HCT116 (cell line): Measurements from ENCODE around the gene SET. TPM values are rescaled to one million over a fixed set of nuclear protein-coding genes. Genes with fewer than 3 reads are reported as not detected.

Experiments used
- ATAC-seq: fragments of 200-7000 bp; cut with Tn5 transposase; 2 replicates; pipeline ENCODE4 v1.9.1; 2020; ENCODE audit warnings: mild to moderate bottlenecking, moderate library complexity
- BruUV-seq: library from RNA; stranded (reverse); fragments of 400-500 nt; replicated peaks from 2 replicates; lab custom pipeline; 2021; lab: Mats Ljungman, UMichigan
- CTCF ChIA-PET: fragments of 300-600 bp; sonication (Branson Sonifier 250); formaldehyde crosslinking; loops from one replicate; lab custom pipeline; 2021; ENCODE audit warnings: antibody characterized with exemption; lab: Charles Lee
- POLR2A ChIA-PET: fragments of 300-600, 350-600 bp; sonication (Branson Sonifier 250); formaldehyde crosslinking; loops from one replicate; lab custom pipeline; 2021; ENCODE audit warnings: antibody characterized with exemption; lab: Charles Lee
- RAD21 ChIA-PET, 2 experiments: fragments of 300-600 bp; sonication (Branson Sonifier 250); formaldehyde crosslinking; loops; one replicate each; lab custom pipeline; 2023; ENCODE audit warnings: low total read pairs in 2 of 2; ENCODE audit not compliant: uncharacterized antibody in 2 of 2, unreplicated experiment in 2 of 2, low non-redundant PET in 1 of 2; lab: Charles Lee
- DNase-seq: peaks from one replicate; pipeline ENCODE4 v3.0.0-alpha.2; 2010; ENCODE audit warnings: low read depth, low spot score
- H2AFZ ChIP-seq: fragments of 200-600 bp; shearing (Covaris generic), sonication (generic); 2 replicates; pipeline ENCODE4 v1.6.1; 2017; ENCODE audit warnings: low read depth, mixed run types, mixed read lengths, antibody characterized with exemption, low read length; ENCODE audit not compliant: poor library complexity, severe bottlenecking
- H3K27ac ChIP-seq: 2 replicates; pipeline ENCODE4 v1.5.1; 2012; ENCODE audit warnings: low read depth, low read length
- H3K27me3 ChIP-seq: fragments of 200-600 bp; sonication (generic); 2 replicates; pipeline ENCODE4 v1.6.1; 2016; ENCODE audit warnings: mixed run types, low read length, mixed read lengths; ENCODE audit not compliant: insufficient read depth
- H3K36me3 ChIP-seq, 2 experiments: fragments of 200-500 bp in 1 of 2; fragments of 200-600 bp in 1 of 2; sonication (Bioruptor generic) in 1 of 2; sonication (generic) in 1 of 2; 2 replicates each; pipeline versions ENCODE4 v1.5.1 to v1.6.1; 2014 to 2016; ENCODE audit warnings: low read length in 2 of 2, inconsistent platforms in 1 of 2, mixed read lengths in 1 of 2, mixed run types in 1 of 2; ENCODE audit not compliant: insufficient read depth in 2 of 2, control insufficient read depth in 1 of 2
- H3K4me1 ChIP-seq, 2 experiments: fragments of 200-600 bp in 1 of 2; sonication (generic) in 1 of 2; 2 replicates each; pipeline versions ENCODE4 v1.5.1 to v1.6.1; 2012 to 2017; ENCODE audit warnings: low read length in 2 of 2, inconsistent platforms in 1 of 2, mild to moderate bottlenecking in 1 of 2, mixed read lengths in 1 of 2, mixed run types in 1 of 2, moderate library complexity in 1 of 2; ENCODE audit not compliant: insufficient read depth in 2 of 2, control insufficient read depth in 1 of 2
- H3K4me2 ChIP-seq: fragments of 200-600 bp; sonication (generic); 2 replicates; pipeline ENCODE4 v1.6.1; 2017; ENCODE audit warnings: mixed run types, low read length, mixed read lengths
- H3K4me3 ChIP-seq, 2 experiments: fragments of 200-600 bp in 1 of 2; sonication (generic) in 1 of 2; replicated peaks in 1 of 2; 2 replicates each; pipeline ENCODE4 v1.5.1; 2011 to 2016; ENCODE audit warnings: low read length in 2 of 2, control low read depth in 1 of 2, low read depth in 1 of 2, mild to moderate bottlenecking in 1 of 2, mixed read lengths in 1 of 2, mixed run types in 1 of 2
- H3K79me2 ChIP-seq: fragments of 200-600 bp; sonication (generic); 2 replicates; pipeline ENCODE4 v1.6.1; 2017; ENCODE audit warnings: mild to moderate bottlenecking, mixed run types, low read length, moderate library complexity, mixed read lengths; ENCODE audit not compliant: insufficient read depth
- H3K9ac ChIP-seq: fragments of 200-600 bp; sonication (generic); 2 replicates; pipeline ENCODE4 v1.6.1; 2016; ENCODE audit warnings: low read length, mixed read lengths
- H3K9me2 ChIP-seq: fragments of 200-600 bp; sonication (generic), shearing (Covaris generic); 2 replicates; pipeline ENCODE4 v1.6.1; 2017; ENCODE audit warnings: mixed run types, mild to moderate bottlenecking, moderate library complexity; ENCODE audit not compliant: insufficient read depth
- H3K9me3 ChIP-seq, 2 experiments: fragments of 200-500 bp in 1 of 2; fragments of 200-600 bp in 1 of 2; sonication (Bioruptor generic) in 1 of 2; sonication (generic) in 1 of 2; 2 replicates each; pipeline ENCODE4 v1.6.1; 2014 to 2017; ENCODE audit warnings: low read length in 2 of 2, mixed read lengths in 2 of 2, inconsistent platforms in 1 of 2, low read depth in 1 of 2, mild to moderate bottlenecking in 1 of 2, mixed run types in 1 of 2, moderate library complexity in 1 of 2; ENCODE audit not compliant: control insufficient read depth in 1 of 2, insufficient read depth in 1 of 2
- H4K20me1 ChIP-seq: fragments of 200-600 bp; sonication (generic), shearing (Covaris generic); 2 replicates; pipeline ENCODE4 v1.6.1; 2017; ENCODE audit warnings: mixed run types, mild to moderate bottlenecking, moderate library complexity; ENCODE audit not compliant: insufficient read depth
- CBX3 ChIP-seq: IDR thresholded peaks from 2 replicates; pipeline ENCODE4 v1.6.1; 2012; ENCODE audit warnings: low read depth
- EGR1 ChIP-seq: IDR thresholded peaks from 2 replicates; pipeline ENCODE4 v1.6.1; 2012; ENCODE audit warnings: low read depth
- ELF1 ChIP-seq: IDR thresholded peaks from 2 replicates; pipeline ENCODE4 v1.6.1; 2012; ENCODE audit warnings: low read depth, borderline replicate concordance
- EZH2phosphoT487 ChIP-seq: fragments of 200-600 bp; IDR thresholded peaks from 2 replicates; pipeline ENCODE4 v1.6.1; 2018; ENCODE audit warnings: antibody characterized with exemption, borderline replicate concordance
- FOSL1 ChIP-seq: IDR thresholded peaks from 2 replicates; pipeline ENCODE4 v1.6.1; 2012; ENCODE audit warnings: low read depth
- JUND ChIP-seq: IDR thresholded peaks from 2 replicates; pipeline ENCODE4 v1.6.1; 2012
- POLR2AphosphoS5 ChIP-seq: IDR thresholded peaks from 2 replicates; pipeline ENCODE4 v1.6.1; 2011; ENCODE audit warnings: mild to moderate bottlenecking, low read depth, low read length, moderate library complexity
- SIN3A ChIP-seq: IDR thresholded peaks from 2 replicates; pipeline ENCODE4 v1.6.1; 2012; ENCODE audit warnings: low read depth
- SP1 ChIP-seq: IDR thresholded peaks from 2 replicates; pipeline ENCODE4 v1.6.1; 2012; ENCODE audit warnings: low read depth
- SRF ChIP-seq: IDR thresholded peaks from 2 replicates; pipeline ENCODE4 v1.6.1; 2012; ENCODE audit warnings: low read depth
- YY1 ChIP-seq: IDR thresholded peaks from 2 replicates; pipeline ENCODE4 v1.6.1; 2011; ENCODE audit warnings: low read length, low read depth, moderate library complexity, mild to moderate bottlenecking; ENCODE audit not compliant: insufficient replicate concordance; ENCODE audit errors: extremely low read depth
- ZFX ChIP-seq: fragments of 450-650 bp; IDR thresholded peaks from 2 replicates; pipeline ENCODE4 v1.6.1; 2017
- ZNF274 ChIP-seq: fragments of 200-500 bp; sonication (Bioruptor generic); IDR thresholded peaks from 2 replicates; pipeline ENCODE4 v1.6.1; 2014; ENCODE audit warnings: mild to moderate bottlenecking, low read depth, low read length, inconsistent platforms
- intact Hi-C: fragments of 100-400 bp; cut with micrococcal nuclease; formaldehyde crosslinking; loops from 2 replicates; pipeline ENCODE4 v1.10.0; 2022
- total RNA-seq: library from RNA; stranded (reverse); gene quantifications from one replicate; pipeline ENCODE4 v1.2.1, GENCODE V29; 2021; ENCODE audit not compliant: unreplicated experiment
- TF ChIP-seq, protein P1 (sequence below), 3 experiments: fragments of 200-600 bp in 1 of 3; sonication (generic) in 1 of 3; IDR thresholded peaks in 2 of 3; conservative IDR thresholded peaks in 1 of 3; 2 replicates each; pipeline ENCODE4 v1.5.1; 2012 to 2017; ENCODE audit warnings: low read depth in 2 of 3, low read length in 2 of 3, antibody characterized with exemption in 1 of 3, borderline replicate concordance in 1 of 3, control low read depth in 1 of 3, mild to moderate bottlenecking in 1 of 3, mixed read lengths in 1 of 3, mixed run types in 1 of 3, moderate library complexity in 1 of 3; ENCODE audit not compliant: insufficient read depth in 1 of 3
- TF ChIP-seq, protein P2 (sequence below): IDR thresholded peaks from 2 replicates; pipeline ENCODE4 v1.6.1; 2011; ENCODE audit warnings: mild to moderate bottlenecking, low read length, moderate library complexity; ENCODE audit not compliant: insufficient replicate concordance; ENCODE audit errors: extremely low read depth

Gene SET
- total RNA-seq, 1 experiment from 2014 or later: 595 TPM

DNA sequence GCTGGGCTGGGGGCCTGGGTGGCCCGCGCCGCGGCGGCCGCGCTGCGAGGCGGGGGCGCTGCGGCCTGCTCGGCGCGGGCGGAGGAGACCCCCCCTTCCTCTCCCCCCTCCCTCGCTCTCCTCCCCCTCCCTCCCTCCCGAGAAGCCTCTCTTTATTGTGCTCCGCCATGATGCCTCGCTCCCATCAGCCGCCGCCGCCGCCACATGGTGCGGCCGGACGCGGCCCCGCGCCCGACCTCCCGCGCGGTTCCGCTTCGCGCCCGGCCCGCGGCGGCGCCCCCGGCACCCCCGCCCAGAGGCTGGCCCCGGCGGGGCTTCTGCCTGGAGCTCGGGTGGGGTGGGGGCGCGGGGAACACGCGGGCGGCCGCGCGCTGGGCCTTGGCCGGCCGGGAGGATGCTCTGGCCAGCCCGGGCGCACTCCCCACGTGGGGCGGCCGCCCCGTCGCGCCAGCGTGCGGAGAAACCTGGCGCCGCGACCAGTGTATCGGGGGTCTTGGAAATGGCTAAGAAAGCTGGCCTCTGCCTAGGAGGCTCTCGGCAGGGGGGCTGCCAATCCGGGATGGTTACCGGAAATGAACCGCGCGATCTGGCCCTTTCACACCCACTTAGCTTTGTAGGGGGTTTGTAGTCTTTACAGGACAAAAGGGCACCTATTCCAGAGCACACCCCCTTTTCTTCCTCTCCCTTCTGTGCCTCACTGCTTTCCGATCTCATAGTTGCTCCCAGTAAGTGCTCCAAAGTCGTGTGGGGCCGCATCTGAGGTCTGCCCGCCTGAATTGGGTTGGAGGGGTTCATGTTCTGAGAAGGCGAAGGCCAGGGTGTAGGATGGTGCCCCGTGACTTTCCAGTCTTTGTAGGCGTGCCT, 1.0 kb downstream of the SET start:
- POLR2A ChIA-PET: interaction anchor here (0.6 to 1.3 kb wide), 2 partner anchors 7 to 745 kb away, joined by 3 to 5 read pairs; no protein-coding TSS in a partner anchor
- RAD21 ChIA-PET: no interaction called here
- H4K20me1 ChIP-seq: peaks cover 36% of the 10 kb centered on the region; the same call in 1 of the 2 replicates
- no peak for DNase-seq
- no peaks in the 10 kb centered on the region for H3K9me3 ChIP-seq
- TF ChIP-seq POLR2AphosphoS5 (no peak), ZFX (peak; percentile 47)
- H3K4me3 ChIP-seq: peak overlapping the region; percentile 90 to 100
- peaks cover 23 to 42% of the 10 kb centered on the region in 2 experiments for H3K4me1 ChIP-seq
- H2AFZ ChIP-seq: no peak overlapping the region
- H3K36me3 ChIP-seq: peaks cover 38 to 43% of the 10 kb centered on the region in 2 experiments
- peaks cover 75% of the 10 kb centered on the region for H3K79me2 ChIP-seq
- ATAC-seq: peak; percentile 8; the same call in 1 of the 2 replicates
- intact Hi-C loops: no loop called here
- H3K27ac ChIP-seq: peak overlapping the region; percentile 92
- CTCF ChIA-PET: interaction anchor here (0.6 to 0.8 kb wide), 2 partner anchors 16 to 36 kb away, joined by 3 to 4 read pairs; no protein-coding TSS in a partner anchor
- peak overlapping the region; percentile 98 for H3K4me2 ChIP-seq
- H3K9me2 ChIP-seq: no peaks in the 10 kb centered on the region
- BruUV-seq: no TSS peak
- H3K9ac ChIP-seq: peak overlapping the region; percentile 99
- H3K27me3 ChIP-seq: no peaks in the 10 kb centered on the region

DNA sequence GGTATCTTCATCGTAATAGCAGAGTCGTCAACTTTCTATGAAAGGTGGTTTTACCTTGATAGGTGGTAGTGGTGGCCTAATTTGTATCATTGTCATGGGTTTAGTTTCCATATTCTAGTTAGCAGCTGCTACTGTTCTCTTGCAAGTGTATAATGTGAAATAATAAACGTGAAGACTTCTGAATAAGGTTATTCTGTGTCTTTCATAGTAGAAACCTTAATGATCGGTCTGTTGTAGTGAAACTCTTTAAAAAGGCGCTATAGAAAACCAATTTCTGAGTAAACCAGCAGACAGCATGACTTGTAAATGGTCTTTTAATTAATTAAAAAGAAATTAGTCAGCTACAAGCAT, 1.6 kb downstream of the SET start:
- Histone ChIP-seq H3K9me2 (no peaks in the 10 kb centered on the region), H3K9me3 (no peaks in the 10 kb centered on the region), H3K4me2 (peak overlapping the region; percentile 98), H3K9ac (peak overlapping the region; percentile 99), H3K27ac (peak overlapping the region; percentile 92), H2AFZ (no peak overlapping the region), H4K20me1 (peaks cover 36% of the 10 kb centered on the region; the same call in 1 of the 2 replicates), H3K27me3 (no peaks in the 10 kb centered on the region), H3K4me1 (peaks cover 19 to 36% of the 10 kb centered on the region in 2 experiments), H3K36me3 (peaks cover 38 to 43% of the 10 kb centered on the region in 2 experiments), H3K79me2 (peaks cover 69% of the 10 kb centered on the region), H3K4me3 (peak overlapping the region; percentile 90 to 100)
- intact Hi-C loops: no loop called here
- BruUV-seq: TSS peak; percentile 37
- ChIA-PET RAD21 (no interaction called here), POLR2A (no interaction called here), CTCF (no interaction called here)
- DNase-seq (no peak), ATAC-seq (no peak)
- TF ChIP-seq, protein P1, sequence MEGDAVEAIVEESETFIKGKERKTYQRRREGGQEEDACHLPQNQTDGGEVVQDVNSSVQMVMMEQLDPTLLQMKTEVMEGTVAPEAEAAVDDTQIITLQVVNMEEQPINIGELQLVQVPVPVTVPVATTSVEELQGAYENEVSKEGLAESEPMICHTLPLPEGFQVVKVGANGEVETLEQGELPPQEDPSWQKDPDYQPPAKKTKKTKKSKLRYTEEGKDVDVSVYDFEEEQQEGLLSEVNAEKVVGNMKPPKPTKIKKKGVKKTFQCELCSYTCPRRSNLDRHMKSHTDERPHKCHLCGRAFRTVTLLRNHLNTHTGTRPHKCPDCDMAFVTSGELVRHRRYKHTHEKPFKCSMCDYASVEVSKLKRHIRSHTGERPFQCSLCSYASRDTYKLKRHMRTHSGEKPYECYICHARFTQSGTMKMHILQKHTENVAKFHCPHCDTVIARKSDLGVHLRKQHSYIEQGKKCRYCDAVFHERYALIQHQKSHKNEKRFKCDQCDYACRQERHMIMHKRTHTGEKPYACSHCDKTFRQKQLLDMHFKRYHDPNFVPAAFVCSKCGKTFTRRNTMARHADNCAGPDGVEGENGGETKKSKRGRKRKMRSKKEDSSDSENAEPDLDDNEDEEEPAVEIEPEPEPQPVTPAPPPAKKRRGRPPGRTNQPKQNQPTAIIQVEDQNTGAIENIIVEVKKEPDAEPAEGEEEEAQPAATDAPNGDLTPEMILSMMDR (IDR thresholded peaks at IDR 0.05 in 2 of 3, conservative IDR thresholded peaks at IDR 0.05 in 1 of 3; ENCODE audit: borderline replicate concordance in 1 of 3, insufficient read depth in 1 of 3, low read depth in 2 of 3, low read length in 2 of 3): no peak
- TF ChIP-seq EZH2phosphoT487: no peak
- TF ChIP-seq JUND: no peak
- TF ChIP-seq CBX3: no peak
- no peak for TF ChIP-seq ZNF274
- TF ChIP-seq, protein P2, sequence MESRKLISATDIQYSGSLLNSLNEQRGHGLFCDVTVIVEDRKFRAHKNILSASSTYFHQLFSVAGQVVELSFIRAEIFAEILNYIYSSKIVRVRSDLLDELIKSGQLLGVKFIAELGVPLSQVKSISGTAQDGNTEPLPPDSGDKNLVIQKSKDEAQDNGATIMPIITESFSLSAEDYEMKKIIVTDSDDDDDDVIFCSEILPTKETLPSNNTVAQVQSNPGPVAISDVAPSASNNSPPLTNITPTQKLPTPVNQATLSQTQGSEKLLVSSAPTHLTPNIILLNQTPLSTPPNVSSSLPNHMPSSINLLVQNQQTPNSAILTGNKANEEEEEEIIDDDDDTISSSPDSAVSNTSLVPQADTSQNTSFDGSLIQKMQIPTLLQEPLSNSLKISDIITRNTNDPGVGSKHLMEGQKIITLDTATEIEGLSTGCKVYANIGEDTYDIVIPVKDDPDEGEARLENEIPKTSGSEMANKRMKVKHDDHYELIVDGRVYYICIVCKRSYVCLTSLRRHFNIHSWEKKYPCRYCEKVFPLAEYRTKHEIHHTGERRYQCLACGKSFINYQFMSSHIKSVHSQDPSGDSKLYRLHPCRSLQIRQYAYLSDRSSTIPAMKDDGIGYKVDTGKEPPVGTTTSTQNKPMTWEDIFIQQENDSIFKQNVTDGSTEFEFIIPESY: no peak
- TF ChIP-seq EGR1: no peak
- no peak for TF ChIP-seq FOSL1
- TF ChIP-seq ELF1: no peak
- TF ChIP-seq YY1: no peak
- TF ChIP-seq SP1: no peak
- no peak for TF ChIP-seq POLR2AphosphoS5
- TF ChIP-seq SRF: no peak
- no peak for TF ChIP-seq ZFX
- no peak for TF ChIP-seq SIN3A
